Peyer's patch (tissue), 4 donors: Measurements from ENCODE around the gene AP1S1.
"Not testable (repeated sequence)": the region's sequence is repeated elsewhere in the genome, so short reads cannot be mapped to it uniquely, and the experiment has no call there.

Source experiments
- CTCF ChIP-seq, 6 experiments: fragments of 450-650 bp in 4 of 6; fragments of 200-600 bp in 2 of 6; sonication (generic) in 1 of 6; IDR thresholded peaks; one replicate each; pipeline ENCODE4 v1.5.1; 2017 to 2019; ENCODE audit warnings: antibody characterized with exemption in 6 of 6, mild to moderate bottlenecking in 3 of 6, moderate library complexity in 1 of 6
- POLR2A ChIP-seq, 2 donors: fragments of 450-650 bp; IDR thresholded peaks; one replicate each; pipeline ENCODE4 v1.5.1; 2017; ENCODE audit warnings: antibody characterized with exemption in 2 of 2, mild to moderate bottlenecking in 2 of 2, moderate library complexity in 2 of 2

GRCh38 chr7:101113140-101113539 lies 41.1 kb upstream of the AP1S1 start:
- not testable (repeated sequence) for TF ChIP-seq CTCF, POLR2A (IDR thresholded peaks at IDR 0.05)
